ENCODE data around the gene LTBP1.
"Not testable (repeated sequence)": the region's sequence is repeated elsewhere in the genome, so short reads cannot be mapped to it uniquely, and the experiment has no call there.

LTBP1 gene

GRCh38 chr2:33436083-33436482 is 489.3 kb downstream of the LTBP1 start:
- no peaks in the 10 kb centered on the region for H3K36me3 Mint-ChIP-seq
- DNase-seq (ENCODE audit: low spot score in 2 of 2) (no peak), ATAC-seq (no peak)
- no peaks in the 10 kb centered on the region for H3K4me1 Mint-ChIP-seq
- H3K4me3 Mint-ChIP-seq: no peak overlapping the region
- no peak overlapping the region for H3K27ac Mint-ChIP-seq
- no peaks in the 10 kb centered on the region for H3K9me3 Mint-ChIP-seq

GRCh38 chr2:33437297-33437696 is 490.5 kb downstream of the LTBP1 start:
- DNase-seq (ENCODE audit: low spot score in 2 of 2): no peak

GRCh38 chr2:33437815-33438214 is 491.1 kb downstream of the LTBP1 start:
- Mint-ChIP-seq H3K9me3 (no peaks in the 10 kb centered on the region), H3K4me3 (no peak overlapping the region), H3K36me3 (no peaks in the 10 kb centered on the region), H3K27ac (no peak overlapping the region), H3K4me1 (no peaks in the 10 kb centered on the region)
- no peak for DNase-seq (ENCODE audit: low spot score in 2 of 2)
- no peak for ATAC-seq

More at GRCh38 chr2:33437297-33437696, 490.5 kb downstream of the LTBP1 start:
- Mint-ChIP-seq H3K36me3 (no peaks in the 10 kb centered on the region), H3K9me3 (no peaks in the 10 kb centered on the region), H3K27ac (no peak overlapping the region), H3K4me1 (no peaks in the 10 kb centered on the region), H3K4me3 (no peak overlapping the region)
- no peak for ATAC-seq

DNA sequence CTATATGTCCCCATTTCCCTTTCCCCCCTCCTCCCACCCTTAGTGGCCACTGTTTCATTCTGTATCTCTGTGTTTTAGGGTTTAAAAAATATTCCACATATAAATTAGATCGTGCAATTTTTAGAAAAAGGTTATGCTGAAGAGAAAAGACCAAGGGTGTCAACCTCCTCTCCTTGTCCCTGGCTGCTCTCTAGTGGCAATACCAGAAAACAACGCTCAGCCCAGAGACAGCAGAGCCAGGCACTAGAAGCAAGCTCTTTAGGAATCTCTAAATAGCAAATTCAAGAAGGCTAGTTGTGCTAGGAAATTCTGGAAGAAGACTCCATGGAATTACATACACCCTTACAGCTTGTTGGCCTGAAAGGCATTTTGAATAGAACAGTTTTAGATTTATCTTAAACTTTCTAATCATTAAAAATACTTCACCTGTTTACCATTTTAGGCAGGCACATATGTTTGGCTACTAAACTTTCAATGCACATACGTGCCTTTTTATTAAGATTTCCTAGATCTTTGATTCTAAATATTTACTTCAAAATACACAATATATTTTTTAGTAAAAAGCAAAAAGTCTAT is 494.6 kb downstream of the LTBP1 start:
- no peak for ATAC-seq
- Mint-ChIP-seq H3K4me1 (no peaks in the 10 kb centered on the region), H3K4me3 (no peak overlapping the region), H3K9me3 (no peaks in the 10 kb centered on the region), H3K36me3 (no peaks in the 10 kb centered on the region), H3K27ac (no peak overlapping the region)
- DNase-seq (ENCODE audit: low spot score in 2 of 2): no peak

DNA sequence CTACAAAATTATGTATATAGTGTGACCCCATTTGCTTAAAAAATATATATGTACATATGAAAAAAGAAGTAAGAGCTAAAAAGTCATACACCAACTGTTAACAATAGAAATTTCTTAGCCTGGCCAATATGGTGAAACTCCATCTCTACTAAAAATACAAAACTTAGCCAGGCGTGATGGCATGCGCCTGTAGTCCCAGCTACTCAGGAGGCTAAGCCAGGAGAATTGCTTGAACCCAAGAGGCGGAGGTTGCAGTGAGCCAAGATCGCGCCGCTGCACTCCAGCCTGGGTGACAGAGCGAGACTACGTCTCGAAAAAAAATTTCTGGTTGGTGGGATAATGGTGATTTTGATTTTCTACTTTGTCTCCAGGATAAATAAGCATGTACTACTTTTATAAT is 495.3 kb downstream of the LTBP1 start:
- not testable (repeated sequence) for DNase-seq (ENCODE audit: low spot score in 2 of 2); H3K4me1 Mint-ChIP-seq; H3K9me3 Mint-ChIP-seq; ATAC-seq; H3K36me3 Mint-ChIP-seq; H3K27ac Mint-ChIP-seq; H3K4me3 Mint-ChIP-seq

DNA sequence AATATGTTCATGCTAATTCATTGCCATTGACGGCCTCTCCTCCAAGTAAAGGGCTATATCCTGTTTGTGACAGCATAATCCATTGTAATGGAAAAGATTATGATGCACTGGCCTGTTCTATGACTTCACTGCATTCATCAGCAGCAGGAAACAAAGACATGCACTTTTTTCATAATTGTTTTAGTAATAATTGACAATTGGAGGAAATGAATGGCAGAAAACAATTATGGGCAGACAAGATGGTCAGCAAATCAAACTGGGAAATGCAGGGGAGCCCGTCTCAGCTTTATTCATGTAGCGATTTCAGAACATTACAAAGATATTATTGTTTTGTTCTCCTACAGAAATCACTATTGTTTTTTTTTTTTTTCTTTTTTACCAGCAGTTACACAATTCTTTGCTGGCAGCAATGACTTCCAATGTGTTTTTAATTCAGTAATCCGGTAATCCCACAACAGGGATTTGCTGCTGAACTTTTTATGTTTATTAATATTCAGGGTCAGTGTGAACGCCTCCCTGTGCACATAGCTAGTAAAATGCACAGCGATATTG is 495.9 kb downstream of the LTBP1 start:
- H3K4me1 Mint-ChIP-seq: no peaks in the 10 kb centered on the region
- H3K4me3 Mint-ChIP-seq: no peak overlapping the region
- no peaks in the 10 kb centered on the region for H3K9me3 Mint-ChIP-seq
- DNase-seq (ENCODE audit: low spot score in 2 of 2): no peak
- no peaks in the 10 kb centered on the region for H3K36me3 Mint-ChIP-seq
- ATAC-seq: no peak
- H3K27ac Mint-ChIP-seq: no peak overlapping the region

DNA sequence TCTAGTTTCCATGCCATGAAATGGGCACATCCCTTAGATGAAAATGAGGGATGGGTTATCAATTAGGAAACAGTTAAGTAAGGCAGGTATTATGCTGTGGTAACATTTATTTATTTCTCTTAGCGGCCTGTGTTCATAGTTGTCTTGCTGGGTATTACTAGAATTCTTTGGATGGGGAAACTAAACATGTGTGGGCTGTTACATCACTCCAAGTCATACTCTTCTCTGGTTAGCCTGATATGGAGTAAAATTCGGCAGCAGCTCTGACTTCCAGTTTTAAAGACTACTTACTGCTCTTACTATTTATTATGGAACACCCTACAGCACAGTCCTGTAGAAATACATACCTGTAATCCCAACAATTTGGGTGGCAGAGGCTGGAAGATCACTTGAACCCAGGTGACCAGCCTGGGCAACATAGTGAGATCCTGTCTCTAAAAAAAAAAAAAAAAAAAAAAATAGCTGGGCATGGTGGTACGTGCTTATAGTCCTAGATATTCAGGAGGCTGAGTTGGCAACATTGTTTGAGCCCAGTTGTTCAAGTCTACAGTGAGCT is 496.6 kb downstream of the LTBP1 start:
- DNase-seq (ENCODE audit: low spot score in 2 of 2) (no peak), ATAC-seq (no peak)
- no peaks in the 10 kb centered on the region for H3K9me3 Mint-ChIP-seq
- no peaks in the 10 kb centered on the region for H3K4me1 Mint-ChIP-seq
- no peak overlapping the region for H3K27ac Mint-ChIP-seq
- no peaks in the 10 kb centered on the region for H3K36me3 Mint-ChIP-seq
- no peak overlapping the region for H3K4me3 Mint-ChIP-seq

- ATAC-seq: no peak
- Mint-ChIP-seq H3K27ac (no peak overlapping the region), H3K4me1 (no peaks in the 10 kb centered on the region), H3K36me3 (no peaks in the 10 kb centered on the region), H3K4me3 (no peak overlapping the region), H3K9me3 (no peaks in the 10 kb centered on the region)
- no peak for DNase-seq (ENCODE audit: low spot score in 2 of 2)
These were observed 498.2 kb downstream of the LTBP1 start for GRCh38 chr2:33444967-33445366.

- ATAC-seq: no peak
- Mint-ChIP-seq H3K27ac (no peak overlapping the region), H3K9me3 (peaks cover 6% of the 10 kb centered on the region), H3K36me3 (no peaks in the 10 kb centered on the region), H3K4me3 (no peak overlapping the region), H3K4me1 (no peaks in the 10 kb centered on the region)
- no peak for DNase-seq (ENCODE audit: low spot score in 2 of 2)
These were observed 501.6 kb downstream of the LTBP1 start for GRCh38 chr2:33448220-33448899.
